ENCODE data around the gene PDZD2. TPM values are rescaled to one million over a fixed set of nuclear protein-coding genes. Genes with fewer than 3 reads are reported as not detected.

Gene PDZD2
- total RNA-seq, 8 experiments from 2014 or later, result 1.6 to 6.9 (median 3.2) TPM

DNA sequence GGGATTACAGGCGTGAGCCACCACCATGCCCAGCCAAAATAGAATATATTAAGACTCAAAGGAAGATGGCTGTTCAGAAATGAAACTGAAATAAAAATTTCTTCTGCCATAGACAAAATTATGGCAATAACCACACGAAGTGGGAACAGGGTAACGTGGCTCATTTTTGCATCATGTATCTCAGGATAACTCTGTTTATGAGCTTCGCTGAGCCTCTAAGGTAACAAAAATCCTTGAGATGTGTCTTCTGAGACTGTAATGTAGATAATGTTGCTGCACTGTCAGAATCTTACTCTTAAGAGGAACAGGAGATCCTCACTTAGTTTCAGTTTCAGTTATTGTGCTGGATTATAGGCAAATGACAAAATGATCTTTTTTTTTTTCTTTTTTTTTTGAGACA lies 381.3 kb downstream of the PDZD2 start:
- Histone ChIP-seq H3K4me3 (no peak overlapping the region), H3K4me1 (replicated peaks in 1 of 2) (peaks cover 6% of the 10 kb centered on the region in 2 donors), H3K27ac (no peak overlapping the region)
- in situ Hi-C loops (cut with MboI; ENCODE audit: low pct_unique_long_range_greater_than_20kb in 2 of 9, low sequenced_read_pairs in 9 of 9, unreplicated experiment in 9 of 9), result no loop called here
- WGBS, 10 experiments, result 49 to 100% (median 95%) methylated on average over 1 to 4 of the region's 4 CpGs; no CpG with 5 or more reads in 1 of the 10 experiments
- ATAC-seq (replicated peaks in 6 of 8), result no peak

GRCh38 chr5:32020946-32021345 lies 382.0 kb downstream of the PDZD2 start:
- in situ Hi-C loops (cut with MboI; ENCODE audit: low pct_unique_long_range_greater_than_20kb in 2 of 9, low sequenced_read_pairs in 9 of 9, unreplicated experiment in 9 of 9), result no loop called here
- no peak for ATAC-seq (replicated peaks in 6 of 8)
- no peak overlapping the region for H3K27ac ChIP-seq
- no peak overlapping the region for H3K4me3 ChIP-seq
- WGBS, 10 experiments, result 17 to 100% (median 84%) methylated on average over 1 to 6 of the region's 7 CpGs
- H3K4me1 ChIP-seq (replicated peaks in 1 of 2), result peaks cover 6% of the 10 kb centered on the region in 2 donors

- WGBS, 10 experiments, result 56 to 100% (median 80%) methylated on average over 2 to 3 of the region's 3 CpGs; no CpG with 5 or more reads in 5 of the 10 experiments
- in situ Hi-C loops (cut with MboI; ENCODE audit: low pct_unique_long_range_greater_than_20kb in 2 of 9, low sequenced_read_pairs in 9 of 9, unreplicated experiment in 9 of 9), result no loop called here
- Histone ChIP-seq H3K27ac (no peak overlapping the region), H3K4me1 (replicated peaks in 1 of 2) (peaks cover 6% of the 10 kb centered on the region in 2 donors), H3K4me3 (no peak overlapping the region)
- no peak for ATAC-seq (replicated peaks in 6 of 8)
Observed at GRCh38 chr5:32021771-32022170, 382.8 kb downstream of the PDZD2 start.

DNA sequence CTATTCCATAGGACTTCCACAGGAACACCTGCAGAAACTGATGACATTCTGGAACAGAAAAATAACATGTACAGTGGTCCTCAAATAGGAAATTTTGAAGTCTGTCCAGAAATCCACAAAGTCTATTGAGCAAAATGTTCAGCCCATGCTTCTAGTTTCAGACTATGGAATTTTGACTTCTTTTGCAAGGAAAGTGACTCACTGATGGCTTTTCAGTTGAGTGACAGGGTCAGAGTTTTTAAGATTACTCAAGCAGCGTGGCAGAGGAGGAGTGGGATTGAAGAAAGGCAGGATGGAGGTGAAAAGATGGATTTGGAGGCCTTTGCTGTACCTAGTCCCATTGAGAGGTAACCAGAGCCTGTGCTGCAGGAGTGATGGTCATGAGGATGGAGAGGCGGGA lies 383.7 kb downstream of the PDZD2 start:
- in situ Hi-C loops (cut with MboI; ENCODE audit: low pct_unique_long_range_greater_than_20kb in 2 of 9, low sequenced_read_pairs in 9 of 9, unreplicated experiment in 9 of 9), result no loop called here
- no peak overlapping the region for H3K27ac ChIP-seq
- 86 to 100% (median 96%) methylated on average over 1 to 2 of the region's 2 CpGs; no CpG with 5 or more reads in 5 of the 10 experiments for WGBS, 10 experiments
- no peak overlapping the region for H3K4me3 ChIP-seq
- H3K4me1 ChIP-seq (replicated peaks in 1 of 2), result peaks cover 12 to 13% of the 10 kb centered on the region in 2 donors
- no peak for ATAC-seq (replicated peaks in 6 of 8)

GRCh38 chr5:32023816-32024215 lies 384.9 kb downstream of the PDZD2 start:
- no peak overlapping the region for H3K27ac ChIP-seq

DNA sequence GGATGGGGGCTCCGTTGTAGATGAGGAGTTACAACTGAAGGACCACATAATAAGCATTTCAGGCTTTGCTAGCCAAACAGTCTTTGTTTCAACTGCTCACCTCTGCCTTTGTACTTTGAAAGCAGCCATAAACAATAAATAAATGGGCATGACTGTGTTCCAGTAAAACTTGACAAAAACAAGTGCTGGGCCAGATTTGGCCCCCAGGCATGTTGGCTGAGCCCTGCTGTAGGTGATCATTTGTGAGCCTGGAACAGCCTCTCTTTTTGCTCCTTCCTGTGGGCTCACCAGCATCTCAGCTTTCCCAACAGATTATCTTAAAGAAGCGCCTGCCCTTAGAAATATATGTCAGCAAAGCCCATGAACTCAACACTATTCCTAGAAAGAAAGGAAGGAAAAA lies 385.8 kb downstream of the PDZD2 start:
- peaks cover 9 to 14% of the 10 kb centered on the region in 2 donors for H3K4me1 ChIP-seq (replicated peaks in 1 of 2)
- no peak overlapping the region for H3K27ac ChIP-seq
- no peak for ATAC-seq (replicated peaks in 6 of 8)
- WGBS, 10 experiments, result 50 to 100% (median 80%) methylated on average over 1 to 2 of the region's 2 CpGs; no CpG with 5 or more reads in 3 of the 10 experiments
- H3K4me3 ChIP-seq, result no peak overlapping the region
- in situ Hi-C loops (cut with MboI; ENCODE audit: low pct_unique_long_range_greater_than_20kb in 2 of 9, low sequenced_read_pairs in 9 of 9, unreplicated experiment in 9 of 9), result no loop called here

More at GRCh38 chr5:32023816-32024215, 384.9 kb downstream of the PDZD2 start:
- Histone ChIP-seq H3K4me1 (replicated peaks in 1 of 2) (peaks cover 9 to 14% of the 10 kb centered on the region in 2 donors), H3K4me3 (no peak overlapping the region)
- WGBS, 10 experiments, result 33 to 94% (median 82%) methylated on average over 1 to 7 of the region's 8 CpGs
- no peak for ATAC-seq (replicated peaks in 6 of 8)
- in situ Hi-C loops (cut with MboI; ENCODE audit: low pct_unique_long_range_greater_than_20kb in 2 of 9, low sequenced_read_pairs in 9 of 9, unreplicated experiment in 9 of 9), result no loop called here

DNA sequence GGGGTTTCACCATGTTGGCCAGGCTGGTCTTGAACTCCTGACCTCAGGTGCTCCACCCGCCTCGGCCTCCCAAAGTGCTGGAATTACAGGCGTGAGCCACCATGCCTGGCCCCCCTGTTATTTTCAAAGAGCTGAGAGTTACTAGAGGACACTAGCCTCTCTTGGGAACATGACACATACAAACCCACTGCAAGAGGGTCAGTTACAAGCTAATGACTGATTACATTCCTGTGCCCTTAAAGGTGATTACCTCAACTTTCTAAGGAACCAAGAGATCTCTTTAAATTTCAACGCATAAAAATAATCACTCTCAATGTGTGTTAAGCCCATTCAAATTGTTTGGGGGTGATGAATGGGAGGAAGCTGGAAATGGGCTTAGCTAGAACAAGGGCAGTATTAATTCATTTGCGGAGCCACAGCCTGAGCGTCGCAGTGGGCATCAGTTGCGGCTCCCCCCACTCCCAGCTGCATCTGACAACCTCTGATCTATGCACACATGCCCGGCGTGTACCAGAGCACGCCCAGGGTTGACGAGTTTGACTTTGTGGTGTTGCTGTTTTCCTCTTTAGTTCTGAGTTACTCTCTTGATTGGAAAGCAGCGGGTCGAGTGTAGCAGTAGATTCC lies 388.3 kb downstream of the PDZD2 start:
- 0 to 48% (median 14%) methylated on average over 1 to 14 of the region's 14 CpGs; no CpG with 5 or more reads in 5 of the 10 experiments for WGBS, 10 experiments
- Histone ChIP-seq H3K4me1 (replicated peaks in 1 of 2) (peaks cover 9 to 14% of the 10 kb centered on the region in 2 donors), H3K4me3 (peak overlapping the region in 3 of 5 donors; percentile 1 to 11 (median 2)), H3K27ac (no peak overlapping the region)
- in situ Hi-C loops (cut with MboI; ENCODE audit: low pct_unique_long_range_greater_than_20kb in 2 of 9, low sequenced_read_pairs in 9 of 9, unreplicated experiment in 9 of 9), result no loop called here
- ATAC-seq (replicated peaks in 6 of 8), result peak; percentile 43 to 73 (median 64)

- in situ Hi-C loops (cut with MboI; ENCODE audit: low pct_unique_long_range_greater_than_20kb in 2 of 9, low sequenced_read_pairs in 9 of 9, unreplicated experiment in 9 of 9), result no loop called here
- peak; percentile 78 to 95 (median 91) for ATAC-seq (replicated peaks in 6 of 8)
- Histone ChIP-seq H3K27ac (peak overlapping the region in 1 of 2 donors; percentile 2), H3K4me1 (replicated peaks in 1 of 2) (peaks cover 9 to 15% of the 10 kb centered on the region in 2 donors), H3K4me3 (peak overlapping the region in 4 of 5 donors; percentile 1 to 11 (median 4))
- WGBS, 10 experiments, result 0 to 25% (median 17%) methylated on average over 2 to 8 of the region's 10 CpGs; no CpG with 5 or more reads in 1 of the 10 experiments
Observed at GRCh38 chr5:32027717-32028458, 389.0 kb downstream of the PDZD2 start.

GRCh38 chr5:32029261-32029660 lies 390.3 kb downstream of the PDZD2 start:
- ATAC-seq (replicated peaks in 6 of 8), result no peak
- Histone ChIP-seq H3K4me3 (no peak overlapping the region), H3K4me1 (replicated peaks in 1 of 2) (peaks cover 9 to 19% of the 10 kb centered on the region in 2 donors), H3K27ac (no peak overlapping the region)
- 0 to 100% (median 40%) methylated on average over 1 to 2 of the region's 2 CpGs; no CpG with 5 or more reads in 4 of the 10 experiments for WGBS, 10 experiments
- in situ Hi-C loops (cut with MboI; ENCODE audit: low pct_unique_long_range_greater_than_20kb in 2 of 9, low sequenced_read_pairs in 9 of 9, unreplicated experiment in 9 of 9), result no loop called here

GRCh38 chr5:32029781-32030180 lies 390.9 kb downstream of the PDZD2 start:
- Histone ChIP-seq H3K4me3 (no peak overlapping the region), H3K27ac (no peak overlapping the region), H3K4me1 (replicated peaks in 1 of 2) (peaks cover 9 to 19% of the 10 kb centered on the region in 2 donors)
- ATAC-seq (replicated peaks in 6 of 8), result no peak
- in situ Hi-C loops (cut with MboI; ENCODE audit: low pct_unique_long_range_greater_than_20kb in 2 of 9, low sequenced_read_pairs in 9 of 9, unreplicated experiment in 9 of 9), result no loop called here
- 0 to 100% (median 78%) methylated on average over 1 to 4 of the region's 4 CpGs; no CpG with 5 or more reads in 2 of the 10 experiments for WGBS, 10 experiments

DNA sequence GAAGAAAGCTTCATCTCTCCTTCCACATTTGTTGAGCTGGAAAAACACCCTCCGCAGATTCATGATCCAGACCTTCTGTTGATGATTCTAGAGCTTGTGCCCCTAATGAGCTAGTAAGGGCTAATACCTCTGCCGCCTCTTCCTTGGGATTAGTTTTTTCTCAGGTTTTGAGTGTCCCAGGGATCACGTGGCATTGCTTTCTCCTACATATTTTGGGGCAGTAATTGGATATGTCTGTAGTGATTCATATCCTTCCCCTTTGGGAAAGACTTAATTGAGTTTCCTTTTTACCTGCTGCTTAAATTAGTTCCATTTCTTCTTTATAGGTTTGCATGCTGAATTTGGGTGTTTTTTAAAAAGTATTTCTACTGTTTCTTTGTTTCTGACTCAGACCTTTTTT lies 391.3 kb downstream of the PDZD2 start:
- Histone ChIP-seq H3K4me1 (replicated peaks in 1 of 2) (peaks cover 9 to 19% of the 10 kb centered on the region in 2 donors), H3K27ac (no peak overlapping the region), H3K4me3 (no peak overlapping the region)
- in situ Hi-C loops (cut with MboI; ENCODE audit: low pct_unique_long_range_greater_than_20kb in 2 of 9, low sequenced_read_pairs in 9 of 9, unreplicated experiment in 9 of 9), result no loop called here
- WGBS, 10 experiments, result 0 to 100% (median 82%) methylated on average over 1 to 3 of the region's 3 CpGs
- ATAC-seq (replicated peaks in 6 of 8), result no peak

- H3K4me1 ChIP-seq (replicated peaks in 1 of 2), result peaks cover 9 to 19% of the 10 kb centered on the region in 2 donors
- ATAC-seq (replicated peaks in 6 of 8), result no peak
- H3K27ac ChIP-seq, result no peak overlapping the region
- WGBS, 10 experiments, result 38 to 92% (median 79%) methylated on average over 2 to 5 of the region's 5 CpGs; no CpG with 5 or more reads in 2 of the 10 experiments
- in situ Hi-C loops (cut with MboI; ENCODE audit: low pct_unique_long_range_greater_than_20kb in 2 of 9, low sequenced_read_pairs in 9 of 9, unreplicated experiment in 9 of 9), result no loop called here
- no peak overlapping the region for H3K4me3 ChIP-seq
Observed at GRCh38 chr5:32030686-32031085, 391.8 kb downstream of the PDZD2 start.

DNA sequence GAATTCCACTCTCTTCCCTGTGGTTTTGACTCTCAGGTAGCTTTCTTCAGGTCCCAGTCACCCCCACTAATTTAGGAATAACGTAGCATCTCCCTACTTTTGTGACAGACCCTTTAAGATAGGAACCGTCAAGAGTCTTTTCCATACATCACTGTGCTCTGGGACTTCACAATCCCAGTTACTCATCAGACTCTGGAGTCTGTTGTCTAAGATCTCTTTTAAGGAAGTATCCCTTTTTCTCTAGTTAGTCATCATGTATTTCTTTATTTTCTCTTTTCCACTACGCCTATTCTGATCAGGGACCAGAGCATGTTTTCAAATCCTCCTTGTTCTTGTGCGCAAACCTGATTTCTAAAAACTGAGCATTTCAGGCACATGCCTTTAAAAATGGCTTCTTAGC lies 392.2 kb downstream of the PDZD2 start:
- WGBS, 10 experiments, result 44 to 93% (median 66%) methylated on average over 1 to 4 of the region's 4 CpGs; no CpG with 5 or more reads in 1 of the 10 experiments
- Histone ChIP-seq H3K4me1 (replicated peaks in 1 of 2) (peaks cover 9 to 19% of the 10 kb centered on the region in 2 donors), H3K4me3 (no peak overlapping the region), H3K27ac (no peak overlapping the region)
- in situ Hi-C loops (cut with MboI; ENCODE audit: low pct_unique_long_range_greater_than_20kb in 2 of 9, low sequenced_read_pairs in 9 of 9, unreplicated experiment in 9 of 9), result no loop called here
- ATAC-seq (replicated peaks in 6 of 8), result no peak

Data from motor neuron (in vitro differentiated cells).